ENCODE data around the gene CUTA.

- no peak for TF ChIP-seq CTCF (IDR thresholded peaks at IDR 0.05)
- TF ChIP-seq POLR2A (IDR thresholded peaks at IDR 0.05) = no peak
Measured at GRCh38 chr6:33433001-33433543, 15.2 kb upstream of the CUTA start.

All from testis (tissue), 2 donors.